ENCODE measurements around the gene ANKS3. TPM values are rescaled to one million over a fixed set of nuclear protein-coding genes. Genes with fewer than 3 reads are reported as not detected.

The ANKS3 gene
- total RNA-seq, 6 experiments from 2014 or later, result 4.7 to 10.7 (median 7.6) TPM

DNA sequence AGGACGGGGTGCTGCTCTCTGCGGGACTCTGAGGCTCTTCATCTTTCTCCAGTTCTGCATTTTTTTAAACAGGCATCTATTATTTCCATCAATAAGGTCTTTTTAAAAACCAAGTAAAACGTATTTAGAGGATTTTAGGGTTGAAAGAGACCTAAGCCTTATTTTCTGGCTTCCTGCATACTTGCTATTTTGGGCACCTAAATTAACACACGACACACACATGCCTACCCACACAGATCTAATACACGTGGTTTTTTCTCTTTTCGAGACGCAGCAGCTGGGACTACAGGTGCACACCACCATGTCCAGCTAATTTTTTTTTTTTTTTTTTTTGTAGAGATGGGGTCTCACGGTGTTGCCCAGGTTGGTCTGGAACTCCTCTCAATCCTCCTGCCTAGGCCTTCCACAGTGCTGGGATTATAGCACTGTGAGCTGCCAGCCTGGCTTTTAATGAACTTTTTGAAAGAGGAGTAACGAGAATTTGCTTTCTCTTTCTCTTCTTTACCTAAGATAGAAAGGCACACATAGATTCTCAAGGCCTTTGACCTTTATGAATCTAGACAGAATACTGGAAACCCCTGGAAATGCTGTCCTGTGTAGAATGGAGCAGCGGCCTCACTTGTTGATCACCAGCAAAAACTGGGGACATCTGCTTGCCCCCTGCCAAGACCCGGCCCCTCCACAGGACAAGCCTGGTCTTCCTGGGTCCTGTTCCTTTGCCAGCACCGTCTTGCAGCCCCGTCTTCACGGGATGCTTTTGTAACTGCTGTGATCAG, 14.0 kb upstream of the ANKS3 start:
- Histone ChIP-seq H3K9me3 (no peaks in the 10 kb centered on the region), H3K36me3 (peaks cover 0 to 23% (median 11%) of the 10 kb centered on the region in 4 donors), H3K4me3 (no peak overlapping the region), H3K27ac (no peak overlapping the region), H3K27me3 (no peaks in the 10 kb centered on the region), H3K4me1 (no peaks in the 10 kb centered on the region)
- intact Hi-C loops (cut with DNase I), result no loop called here
- DNase-seq, result no peak
- no peak for ATAC-seq
- no peak for TF ChIP-seq POLR2A (IDR thresholded peaks at IDR 0.05)
- TF ChIP-seq, protein P1, sequence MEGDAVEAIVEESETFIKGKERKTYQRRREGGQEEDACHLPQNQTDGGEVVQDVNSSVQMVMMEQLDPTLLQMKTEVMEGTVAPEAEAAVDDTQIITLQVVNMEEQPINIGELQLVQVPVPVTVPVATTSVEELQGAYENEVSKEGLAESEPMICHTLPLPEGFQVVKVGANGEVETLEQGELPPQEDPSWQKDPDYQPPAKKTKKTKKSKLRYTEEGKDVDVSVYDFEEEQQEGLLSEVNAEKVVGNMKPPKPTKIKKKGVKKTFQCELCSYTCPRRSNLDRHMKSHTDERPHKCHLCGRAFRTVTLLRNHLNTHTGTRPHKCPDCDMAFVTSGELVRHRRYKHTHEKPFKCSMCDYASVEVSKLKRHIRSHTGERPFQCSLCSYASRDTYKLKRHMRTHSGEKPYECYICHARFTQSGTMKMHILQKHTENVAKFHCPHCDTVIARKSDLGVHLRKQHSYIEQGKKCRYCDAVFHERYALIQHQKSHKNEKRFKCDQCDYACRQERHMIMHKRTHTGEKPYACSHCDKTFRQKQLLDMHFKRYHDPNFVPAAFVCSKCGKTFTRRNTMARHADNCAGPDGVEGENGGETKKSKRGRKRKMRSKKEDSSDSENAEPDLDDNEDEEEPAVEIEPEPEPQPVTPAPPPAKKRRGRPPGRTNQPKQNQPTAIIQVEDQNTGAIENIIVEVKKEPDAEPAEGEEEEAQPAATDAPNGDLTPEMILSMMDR (IDR thresholded peaks at IDR 0.05), result no peak
- 70% methylated on average over 10 of the region's 14 CpGs for WGBS (ENCODE audit: insufficient coverage, low coverage, low lambda C conversion rate, missing lambda C conversion rate)

DNA sequence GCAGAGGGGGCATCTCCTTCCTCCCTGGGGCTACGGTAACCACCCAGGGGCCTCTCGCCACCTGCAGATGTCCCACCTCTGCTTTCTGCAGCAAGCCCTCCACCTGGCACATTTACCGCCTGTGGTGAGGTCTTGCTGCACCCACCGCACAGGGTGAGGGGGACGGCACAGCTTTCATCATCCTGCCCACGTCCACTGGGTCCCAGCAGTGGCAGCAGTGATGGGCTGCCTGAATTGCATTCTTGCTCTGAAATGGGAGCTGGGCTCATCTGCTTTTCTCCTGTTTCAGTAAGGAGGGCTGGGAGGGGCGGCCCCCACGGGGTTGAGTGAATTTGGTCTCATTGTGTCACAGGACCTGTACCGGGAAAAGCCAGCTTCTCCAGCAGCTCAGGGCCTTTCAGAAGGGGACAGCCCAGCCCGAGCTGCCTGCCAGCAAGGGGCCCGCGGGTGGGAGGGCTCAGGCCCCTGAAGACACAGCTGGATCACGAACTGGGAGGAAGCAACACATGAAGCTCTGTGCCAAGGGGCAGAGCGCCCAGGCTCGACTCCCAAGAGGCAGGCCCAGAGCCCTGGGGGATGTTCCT, 13.0 kb upstream of the ANKS3 start:
- intact Hi-C loops (cut with DNase I), result no loop called here
- H3K4me1 ChIP-seq, result no peaks in the 10 kb centered on the region
- H3K27ac ChIP-seq, result no peak overlapping the region
- H3K36me3 ChIP-seq, result peaks cover 0 to 13% (median 4%) of the 10 kb centered on the region in 4 donors
- no CpG with 5 or more reads among the region's 15 CpGs for WGBS (ENCODE audit: insufficient coverage, low coverage, low lambda C conversion rate, missing lambda C conversion rate)
- no peak for TF ChIP-seq POLR2A (IDR thresholded peaks at IDR 0.05)
- H3K27me3 ChIP-seq, result no peaks in the 10 kb centered on the region
- no peak overlapping the region for H3K4me3 ChIP-seq
- H3K9me3 ChIP-seq, result no peaks in the 10 kb centered on the region
- DNase-seq, result no peak
- ATAC-seq, result peak in 1 of 4 donors; percentile 12

DNA sequence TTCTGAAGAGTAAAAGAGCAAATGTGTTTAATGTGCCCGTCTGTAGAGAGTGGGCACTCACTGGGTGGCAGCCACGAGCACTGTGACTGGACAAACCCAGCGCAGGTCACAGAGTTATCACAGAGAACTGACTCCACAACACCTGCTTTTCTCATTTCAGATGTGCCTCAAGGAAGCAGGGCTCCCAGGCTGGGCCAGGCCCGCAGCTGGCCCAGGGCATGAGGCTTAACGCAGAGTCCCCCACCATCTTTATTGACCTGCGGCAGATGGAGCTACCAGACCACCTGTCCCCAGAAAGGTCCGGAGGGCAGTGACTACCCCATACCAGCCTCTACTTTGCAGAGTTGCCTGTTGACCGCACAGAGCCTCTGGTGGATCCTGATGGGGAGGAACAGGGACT, 12.1 kb upstream of the ANKS3 start:
- Histone ChIP-seq H3K4me1 (no peaks in the 10 kb centered on the region), H3K4me3 (no peak overlapping the region), H3K36me3 (peaks cover 0 to 6% (median 0%) of the 10 kb centered on the region in 4 donors), H3K9me3 (no peaks in the 10 kb centered on the region), H3K27me3 (no peaks in the 10 kb centered on the region), H3K27ac (no peak overlapping the region)
- no peak for TF ChIP-seq POLR2A (IDR thresholded peaks at IDR 0.05)
- TF ChIP-seq, protein P1 (IDR thresholded peaks at IDR 0.05), result no peak
- ATAC-seq (no peak), DNase-seq (no peak)
- 82% methylated on average over 2 of the region's 8 CpGs for WGBS (ENCODE audit: insufficient coverage, low coverage, low lambda C conversion rate, missing lambda C conversion rate)
- intact Hi-C loops (cut with DNase I), result no loop called here

DNA sequence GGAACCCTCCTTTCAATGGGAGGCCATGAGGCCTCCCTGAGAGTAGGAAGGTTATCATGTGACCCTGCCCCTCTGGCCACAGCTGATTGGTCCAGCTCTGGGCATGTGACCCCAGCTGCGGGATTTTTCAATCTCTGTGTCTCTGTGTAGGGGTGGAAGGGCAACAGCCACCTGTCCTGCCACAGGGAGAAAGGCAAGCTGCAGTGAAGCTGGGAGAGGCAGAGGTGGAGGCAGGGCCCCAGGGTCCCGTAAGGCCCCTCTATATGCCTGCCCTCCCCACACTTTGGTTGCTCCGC, 11.2 kb upstream of the ANKS3 start:
- no peaks in the 10 kb centered on the region for H3K27me3 ChIP-seq
- DNase-seq, result no peak
- no peak overlapping the region for H3K4me3 ChIP-seq
- no peaks in the 10 kb centered on the region for H3K9me3 ChIP-seq
- no peak for ATAC-seq
- H3K27ac ChIP-seq, result no peak overlapping the region
- no CpG with 5 or more reads among the region's 3 CpGs for WGBS (ENCODE audit: insufficient coverage, low coverage, low lambda C conversion rate, missing lambda C conversion rate)
- TF ChIP-seq, protein P1 (IDR thresholded peaks at IDR 0.05), result no peak
- no peak for TF ChIP-seq POLR2A (IDR thresholded peaks at IDR 0.05)
- intact Hi-C loops (cut with DNase I), result no loop called here
- H3K4me1 ChIP-seq, result no peaks in the 10 kb centered on the region
- H3K36me3 ChIP-seq, result no peaks in the 10 kb centered on the region

DNA sequence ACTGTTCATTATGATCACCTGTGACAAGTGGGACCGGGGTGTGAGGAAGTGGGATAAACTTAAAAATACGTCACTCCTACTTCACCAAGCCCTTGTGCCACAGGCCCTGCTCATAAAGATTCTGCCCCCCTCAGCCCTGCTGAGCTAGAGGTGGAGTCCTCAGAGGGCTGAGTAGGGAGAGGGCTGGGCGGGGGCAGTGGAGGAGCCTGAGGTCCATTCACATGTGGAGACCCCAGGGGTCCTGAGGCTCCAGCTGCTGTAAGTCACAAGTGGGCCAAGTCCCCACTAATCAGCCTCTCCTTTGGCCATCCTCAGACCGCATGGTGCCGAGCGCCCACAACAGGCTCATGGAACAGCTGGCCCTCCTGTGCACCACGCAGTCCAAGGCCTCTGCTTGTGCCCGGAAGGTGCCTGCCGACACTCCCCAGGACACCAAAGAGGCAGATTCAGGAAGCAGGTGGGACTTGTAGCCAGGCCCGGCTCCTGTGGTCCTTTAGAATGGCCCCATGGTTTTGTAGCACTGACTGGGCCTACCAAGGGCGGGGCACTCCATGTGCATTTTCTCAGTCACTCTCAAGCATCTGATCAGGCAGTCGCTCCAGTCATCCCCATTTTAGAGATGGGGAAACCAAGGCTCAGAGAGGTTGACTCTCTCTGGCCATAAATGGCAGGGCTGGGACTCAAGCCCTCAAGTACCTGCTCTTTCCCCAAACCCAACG, 10.6 kb upstream of the ANKS3 start:
- 25% methylated on average over 1 of the region's 13 CpGs for WGBS (ENCODE audit: insufficient coverage, low coverage, low lambda C conversion rate, missing lambda C conversion rate)
- ATAC-seq, result no peak

More for the DNA sequence above, 10.6 kb upstream of the ANKS3 start:
- H3K27ac ChIP-seq, result no peak overlapping the region
- H3K36me3 ChIP-seq, result no peaks in the 10 kb centered on the region
- TF ChIP-seq, protein P1 (IDR thresholded peaks at IDR 0.05), result no peak
- TF ChIP-seq POLR2A (IDR thresholded peaks at IDR 0.05), result no peak
- no peaks in the 10 kb centered on the region for H3K27me3 ChIP-seq
- no peaks in the 10 kb centered on the region for H3K9me3 ChIP-seq
- intact Hi-C loops (cut with DNase I), result no loop called here
- DNase-seq, result no peak
- no peak overlapping the region for H3K4me3 ChIP-seq
- H3K4me1 ChIP-seq, result no peaks in the 10 kb centered on the region

All from right lobe of liver (tissue), 6 donors.